IPS-20b (cell line): ENCODE results near the gene NAT14.

Source experiments
- H3K27ac ChIP-seq: one replicate; pipeline ENCODE4 v1.5.1; 2013; ENCODE audit warnings: low read length
- H3K27me3 ChIP-seq: 2 replicates; pipeline ENCODE4 v1.6.1; 2013; ENCODE audit warnings: mild to moderate bottlenecking, low read length, inconsistent platforms; ENCODE audit not compliant: insufficient read depth
- H3K36me3 ChIP-seq: 2 replicates; pipeline ENCODE4 v1.6.1; 2013; ENCODE audit warnings: low read depth, mild to moderate bottlenecking, inconsistent platforms, low read length, moderate library complexity; ENCODE audit not compliant: insufficient read depth
- H3K4me1 ChIP-seq: 2 replicates; pipeline ENCODE4 v1.6.1; 2013; ENCODE audit warnings: mild to moderate bottlenecking, control low read depth, inconsistent platforms, low read length, moderate library complexity; ENCODE audit not compliant: insufficient read depth
- H3K4me3 ChIP-seq: 2 replicates; pipeline ENCODE4 v1.5.1; 2013; ENCODE audit warnings: mild to moderate bottlenecking, low read length, inconsistent platforms
- H3K9ac ChIP-seq: 2 replicates; pipeline ENCODE4 v1.6.1; 2013; ENCODE audit warnings: low read depth, mild to moderate bottlenecking, inconsistent platforms, low read length, moderate library complexity
- H3K9me3 ChIP-seq: 2 replicates; pipeline ENCODE4 v1.6.1; 2013; ENCODE audit warnings: mild to moderate bottlenecking, low read depth, low read length, inconsistent platforms; ENCODE audit not compliant: insufficient read depth

Gene NAT14

GRCh38 chr19:55455576-55456235, 29.3 kb upstream of the NAT14 start:
- peaks cover 10% of the 10 kb centered on the region; the same call in 1 of the 2 replicates for H3K4me1 ChIP-seq
- H3K27ac ChIP-seq = no peak overlapping the region
- H3K4me3 ChIP-seq = no peak overlapping the region
- no peaks in the 10 kb centered on the region for H3K9me3 ChIP-seq
- peaks cover 19% of the 10 kb centered on the region for H3K27me3 ChIP-seq
- peaks cover 9% of the 10 kb centered on the region; the same call in 1 of the 2 replicates for H3K36me3 ChIP-seq
- no peak overlapping the region for H3K9ac ChIP-seq

DNA sequence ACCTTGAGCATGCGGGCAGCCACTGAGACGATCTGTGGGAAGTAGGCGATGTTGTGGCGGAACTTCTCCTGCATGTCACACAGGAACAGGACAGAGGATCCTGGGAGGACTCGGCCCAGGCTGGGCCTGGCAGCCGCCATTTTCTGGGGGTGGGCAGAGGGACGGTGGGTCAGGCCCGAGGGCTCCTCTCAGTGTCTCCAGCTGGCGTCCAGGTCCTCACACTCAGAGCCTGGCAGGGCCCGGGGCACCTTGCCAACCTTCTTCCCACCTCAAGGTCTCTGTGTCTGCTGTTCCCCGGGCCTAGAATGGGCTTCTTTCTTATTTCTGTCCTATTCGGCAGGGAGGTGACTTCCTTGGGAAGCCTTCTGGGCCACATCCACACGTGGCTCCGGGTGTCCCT, 28.6 kb upstream of the NAT14 start:
- H3K9ac ChIP-seq = no peak overlapping the region
- H3K4me1 ChIP-seq = peaks cover 10% of the 10 kb centered on the region; the same call in 1 of the 2 replicates
- H3K27ac ChIP-seq = no peak overlapping the region

GRCh38 chr19:55457683-55458457, 27.1 kb upstream of the NAT14 start:
- Histone ChIP-seq H3K9me3 (no peaks in the 10 kb centered on the region), H3K36me3 (peaks cover 9% of the 10 kb centered on the region; the same call in 1 of the 2 replicates), H3K9ac (no peak overlapping the region), H3K27me3 (0 out of 2 replicates have a peak, but pooled peaks cover 8% of the 10 kb centered on the region), H3K27ac (no peak overlapping the region), H3K4me3 (no peak overlapping the region), H3K4me1 (peaks cover 8% of the 10 kb centered on the region; the same call in 1 of the 2 replicates)

More for the DNA sequence above, 28.6 kb upstream of the NAT14 start:
- no peaks in the 10 kb centered on the region for H3K9me3 ChIP-seq
- H3K36me3 ChIP-seq = peaks cover 9% of the 10 kb centered on the region; the same call in 1 of the 2 replicates
- H3K27me3 ChIP-seq = peaks cover 13% of the 10 kb centered on the region
- H3K4me3 ChIP-seq = no peak overlapping the region

DNA sequence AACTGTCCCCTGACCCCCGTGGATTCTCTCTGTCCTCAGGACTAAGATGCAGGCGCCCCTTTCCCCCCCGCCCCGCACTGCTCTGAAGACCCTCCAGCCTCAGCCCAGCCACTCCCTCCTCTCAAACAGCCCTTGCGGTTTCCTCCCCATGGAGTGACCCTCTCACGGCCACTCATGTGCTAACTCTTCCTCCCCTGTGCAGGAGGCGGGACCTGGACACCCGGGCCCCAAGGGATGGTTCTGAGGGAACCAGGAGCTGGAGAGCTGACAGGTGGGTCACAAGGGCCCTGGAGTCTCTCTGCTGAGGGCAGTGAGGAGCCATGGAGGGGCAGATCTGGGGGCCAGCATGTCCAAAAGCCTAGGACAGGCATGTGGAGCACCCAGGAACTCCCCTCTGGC, 25.4 kb upstream of the NAT14 start:
- Histone ChIP-seq H3K4me3 (no peak overlapping the region), H3K4me1 (peaks cover 13% of the 10 kb centered on the region; the same call in 1 of the 2 replicates), H3K9me3 (no peaks in the 10 kb centered on the region), H3K9ac (no peak overlapping the region), H3K27ac (no peak overlapping the region), H3K27me3 (peaks cover 24% of the 10 kb centered on the region), H3K36me3 (0 out of 2 replicates have a peak, but pooled peaks cover 5% of the 10 kb centered on the region)

DNA sequence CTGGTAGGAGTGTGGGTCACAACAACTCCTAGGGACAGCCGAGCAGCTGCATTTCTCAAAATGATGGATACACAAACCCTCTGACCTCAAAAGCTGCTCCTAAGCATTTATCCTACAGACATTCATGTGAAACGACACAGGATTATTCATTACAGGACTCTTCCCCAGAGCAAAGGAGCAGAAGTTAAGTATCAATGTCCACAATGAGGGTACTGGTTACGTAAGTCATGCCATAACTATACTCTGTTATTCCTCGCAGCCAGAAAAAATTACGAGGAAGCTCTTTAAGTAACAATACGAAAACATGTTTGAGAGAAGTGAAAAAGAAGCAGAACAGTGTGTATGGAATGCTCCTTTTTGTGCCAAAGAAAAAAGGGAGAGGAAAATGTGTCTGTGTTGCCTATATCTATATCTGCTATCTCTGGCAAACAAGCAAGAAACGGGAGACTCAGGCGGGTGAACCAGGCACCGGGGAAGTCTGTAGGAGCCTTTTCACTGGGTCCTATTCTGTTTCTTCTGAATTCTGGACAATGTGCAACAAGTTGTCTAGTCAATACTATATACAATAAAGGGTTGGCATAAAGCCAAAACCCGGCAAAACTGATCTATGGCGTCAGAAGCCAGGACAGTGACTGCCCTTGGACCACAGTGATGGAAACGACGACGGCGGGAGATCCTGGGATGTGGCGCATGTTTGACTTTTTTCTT, 24.9 kb upstream of the NAT14 start:
- H3K9ac ChIP-seq = peak overlapping the region; percentile 62; the same call in 1 of the 2 replicates

GRCh38 chr19:55460670-55461258, 24.2 kb upstream of the NAT14 start:
- H3K27ac ChIP-seq = peak overlapping the region; percentile 62
- H3K9me3 ChIP-seq = no peaks in the 10 kb centered on the region
- H3K4me1 ChIP-seq = peaks cover 14% of the 10 kb centered on the region; the same call in 1 of the 2 replicates

More for the DNA sequence above, 24.9 kb upstream of the NAT14 start:
- Histone ChIP-seq H3K9me3 (no peaks in the 10 kb centered on the region), H3K27ac (no peak overlapping the region), H3K4me3 (peak overlapping the region; percentile 83), H3K36me3 (0 out of 2 replicates have a peak, but pooled peaks cover 5% of the 10 kb centered on the region), H3K27me3 (peaks cover 27% of the 10 kb centered on the region), H3K4me1 (peaks cover 14% of the 10 kb centered on the region; the same call in 1 of the 2 replicates)

DNA sequence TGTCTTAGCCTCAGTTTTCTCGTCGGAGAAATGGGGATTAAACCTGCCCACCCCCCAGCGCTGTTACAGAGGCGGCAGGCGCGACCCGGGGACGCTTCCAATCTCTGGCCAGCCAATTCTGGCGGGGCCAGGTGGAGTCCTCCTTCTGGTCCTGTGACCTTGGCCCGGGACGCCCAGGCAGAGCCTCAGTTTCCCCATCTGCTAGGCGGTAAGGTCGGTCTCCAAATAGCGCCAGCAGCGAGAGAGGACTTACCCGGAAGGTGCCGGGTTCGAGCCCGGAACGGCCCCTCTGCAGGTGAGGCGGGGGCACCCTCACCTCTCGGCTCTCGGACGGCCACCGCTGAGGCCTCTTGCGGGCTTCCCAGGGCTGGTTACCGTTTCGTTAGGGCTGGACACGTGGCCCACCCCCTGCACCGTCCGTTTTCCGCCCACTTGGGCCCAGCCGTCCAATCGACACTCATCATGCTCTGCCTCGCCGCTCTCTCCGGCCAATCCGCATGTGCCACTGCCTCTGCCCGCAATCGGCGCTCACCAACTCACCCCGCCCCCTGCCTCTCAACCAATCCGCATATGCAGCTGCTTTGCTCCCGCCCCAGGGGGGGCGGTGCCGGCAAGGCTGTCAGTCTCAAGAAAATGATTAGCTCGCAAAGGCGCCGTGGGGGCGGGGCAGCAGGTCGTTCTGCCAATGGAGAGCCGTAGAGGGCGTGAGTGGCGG, 23.6 kb upstream of the NAT14 start, which contains the start of gene ISOC2:
ISOC2 (minus strand) TSS at position 384 of the 715 bp plus-strand sequence. CDS start 5,156 bp downstream, outside the sequence.
- peak within 1 kb of the TSS; percentile 83 for H3K4me3 ChIP-seq
- peak within 1 kb of the TSS; percentile 82 for H3K9ac ChIP-seq
- H3K36me3 ChIP-seq = 0 out of 2 replicates have a peak, but pooled peaks cover 5% of the 10 kb centered on the region
- H3K27ac ChIP-seq = peak within 1 kb of the TSS; percentile 62
- H3K27me3 ChIP-seq = peaks cover 40% of the 10 kb centered on the region
- no peaks in the 10 kb centered on the region for H3K9me3 ChIP-seq
- peaks cover 14% of the 10 kb centered on the region; the same call in 1 of the 2 replicates for H3K4me1 ChIP-seq

More at GRCh38 chr19:55460670-55461258, 24.2 kb upstream of the NAT14 start:
- peak overlapping the region; percentile 83 for H3K4me3 ChIP-seq
- H3K27me3 ChIP-seq = peaks cover 33% of the 10 kb centered on the region
- 0 out of 2 replicates have a peak, but pooled peaks cover 5% of the 10 kb centered on the region for H3K36me3 ChIP-seq
- peak overlapping the region; percentile 82 for H3K9ac ChIP-seq

DNA sequence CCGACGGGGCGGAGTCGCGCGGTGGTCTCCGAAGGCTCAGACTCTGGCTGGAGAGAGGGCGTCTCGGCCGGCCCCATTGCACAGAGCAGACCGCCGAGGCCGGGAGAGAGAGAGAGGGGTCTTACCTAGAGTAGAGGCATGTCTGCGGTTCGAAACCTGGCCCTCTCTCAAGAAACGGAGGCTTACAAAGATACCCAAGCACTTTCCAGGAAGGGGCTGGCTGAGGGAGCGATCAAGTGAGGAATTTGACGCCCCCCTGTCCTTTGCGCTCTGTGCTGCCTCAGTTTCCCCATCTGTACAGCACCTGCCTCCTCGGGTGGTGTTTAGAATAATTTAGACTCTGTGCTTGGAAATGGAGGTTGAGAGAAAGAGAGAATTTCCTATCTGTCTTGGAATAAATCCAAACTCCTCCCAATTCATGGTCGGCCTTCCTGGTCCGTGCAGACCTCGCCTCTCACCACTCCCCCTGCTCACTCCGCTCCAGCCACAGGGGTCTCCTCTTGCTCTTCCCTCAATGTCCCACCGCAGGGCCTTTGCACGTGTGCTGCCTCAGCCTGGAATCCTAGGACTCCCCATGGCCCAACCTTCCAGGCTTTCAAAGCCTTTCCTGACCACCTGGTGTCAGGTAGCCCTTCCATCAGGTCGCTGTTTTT, 22.9 kb upstream of the NAT14 start:
- peak overlapping the region; percentile 64 for H3K4me3 ChIP-seq
- H3K9ac ChIP-seq = peak overlapping the region; percentile 68; the same call in 1 of the 2 replicates
- H3K4me1 ChIP-seq = peaks cover 14% of the 10 kb centered on the region; the same call in 1 of the 2 replicates
- no peak overlapping the region for H3K27ac ChIP-seq
- peaks cover 44% of the 10 kb centered on the region for H3K27me3 ChIP-seq
- no peaks in the 10 kb centered on the region for H3K36me3 ChIP-seq
- H3K9me3 ChIP-seq = no peaks in the 10 kb centered on the region

DNA sequence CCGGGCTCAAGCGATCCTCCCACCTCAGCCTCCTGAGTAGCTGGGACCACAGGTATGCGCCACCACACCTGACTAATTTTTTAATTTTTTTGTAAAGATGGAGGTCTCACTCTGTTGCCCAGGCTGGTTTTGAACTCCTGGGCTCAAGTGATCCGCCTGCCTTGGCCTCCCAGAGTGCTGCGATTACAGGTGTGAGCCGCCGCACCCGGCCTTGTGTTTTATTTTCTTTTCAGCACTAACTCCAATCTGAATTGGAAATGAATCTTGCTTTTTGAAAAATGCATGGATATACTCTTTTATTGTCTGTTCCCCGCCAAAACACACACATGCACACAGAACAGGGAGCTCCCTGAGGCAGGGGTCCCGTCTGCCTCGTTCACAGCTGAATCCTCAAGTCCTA, 22.3 kb upstream of the NAT14 start:
- Histone ChIP-seq H3K4me1 (peaks cover 14% of the 10 kb centered on the region; the same call in 1 of the 2 replicates), H3K36me3 (no peaks in the 10 kb centered on the region), H3K9me3 (no peaks in the 10 kb centered on the region), H3K27me3 (peaks cover 49% of the 10 kb centered on the region), H3K9ac (no peak overlapping the region), H3K27ac (no peak overlapping the region), H3K4me3 (no peak overlapping the region)

- H3K4me1 ChIP-seq = peaks cover 14% of the 10 kb centered on the region; the same call in 1 of the 2 replicates
- no peak overlapping the region for H3K9ac ChIP-seq
These were observed 21.4 kb upstream of the NAT14 start for GRCh38 chr19:55463583-55464031.

More at GRCh38 chr19:55463583-55464031, 21.4 kb upstream of the NAT14 start:
- H3K9me3 ChIP-seq = no peaks in the 10 kb centered on the region
- no peak overlapping the region for H3K27ac ChIP-seq
- H3K27me3 ChIP-seq = peaks cover 49% of the 10 kb centered on the region
- H3K4me3 ChIP-seq = no peak overlapping the region
- H3K36me3 ChIP-seq = no peaks in the 10 kb centered on the region
